ENCODE results near the gene SYT5. TPM values are rescaled to one million over a fixed set of nuclear protein-coding genes. Genes with fewer than 3 reads are reported as not detected.

Gene SYT5
- total and polyA plus RNA-seq, 2 of the 13 experiments (the other 11 are each of a cell fraction or from before 2014, with no cell fraction given) = not detected

DNA sequence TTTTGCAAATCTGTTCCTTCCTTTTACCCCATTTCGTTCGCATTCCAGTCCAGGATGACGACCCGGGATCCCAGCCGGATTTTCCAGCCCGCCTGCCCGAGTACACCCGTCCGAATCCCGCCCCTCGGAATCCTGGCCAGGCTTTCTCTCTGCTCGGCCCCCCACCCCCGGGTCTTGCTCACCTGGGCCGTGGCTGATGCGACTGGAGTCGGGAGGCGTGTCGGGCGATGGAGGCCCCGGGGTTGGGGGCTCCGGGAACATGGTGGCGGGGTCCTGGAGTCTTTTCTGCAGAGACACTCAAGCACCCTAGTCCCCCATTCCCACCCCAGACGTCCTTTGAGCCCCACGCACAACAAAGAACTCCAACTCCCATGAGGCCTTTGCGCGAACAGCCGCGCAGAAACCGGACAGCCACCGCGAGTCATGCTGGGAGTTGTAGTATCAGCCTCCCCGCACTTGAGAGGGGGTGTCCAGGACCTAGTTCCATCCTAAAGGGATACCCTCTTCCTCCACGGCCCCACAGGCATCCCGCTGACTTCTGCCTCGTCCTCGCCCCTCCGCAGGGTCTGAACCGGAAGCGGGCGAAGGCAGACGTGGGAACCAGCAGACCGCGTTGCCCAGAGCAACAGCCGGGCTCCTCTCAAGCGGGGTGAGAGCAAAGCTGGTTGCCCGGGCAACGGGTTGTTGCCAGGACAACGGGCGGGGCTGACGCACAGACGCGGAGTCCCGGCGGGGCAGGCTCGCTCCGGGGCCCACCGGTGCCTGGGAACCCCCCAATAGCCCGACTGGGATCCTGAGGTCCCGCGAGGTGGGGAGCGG is 1.1 kb downstream of the SYT5 start (continued):
- TF ChIP-seq FOXP1 (IDR thresholded peaks at IDR 0.05) = no peak
- TF ChIP-seq FOXP1 (CRISPR knock-in tag; IDR thresholded peaks at IDR 0.05) = no peak
- TF ChIP-seq ZNF777 (CRISPR knock-in tag; IDR thresholded peaks at IDR 0.05) = no peak
- TF ChIP-seq, protein P1, sequence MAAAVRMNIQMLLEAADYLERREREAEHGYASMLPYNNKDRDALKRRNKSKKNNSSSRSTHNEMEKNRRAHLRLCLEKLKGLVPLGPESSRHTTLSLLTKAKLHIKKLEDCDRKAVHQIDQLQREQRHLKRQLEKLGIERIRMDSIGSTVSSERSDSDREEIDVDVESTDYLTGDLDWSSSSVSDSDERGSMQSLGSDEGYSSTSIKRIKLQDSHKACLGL (CRISPR knock-in tag; IDR thresholded peaks at IDR 0.05) = 0 out of 2 replicates have a peak, but pooled peaks have one; percentile 16
- 0 out of 2 replicates have a peak, but pooled peaks have one; percentile 7 for TF ChIP-seq ZBTB42 (CRISPR knock-in tag; IDR thresholded peaks at IDR 0.05)
- 0 out of 2 replicates have a peak, but pooled peaks have one; percentile 47 for TF ChIP-seq SRY (CRISPR knock-in tag; IDR thresholded peaks at IDR 0.05)
- TF ChIP-seq, protein P2, sequence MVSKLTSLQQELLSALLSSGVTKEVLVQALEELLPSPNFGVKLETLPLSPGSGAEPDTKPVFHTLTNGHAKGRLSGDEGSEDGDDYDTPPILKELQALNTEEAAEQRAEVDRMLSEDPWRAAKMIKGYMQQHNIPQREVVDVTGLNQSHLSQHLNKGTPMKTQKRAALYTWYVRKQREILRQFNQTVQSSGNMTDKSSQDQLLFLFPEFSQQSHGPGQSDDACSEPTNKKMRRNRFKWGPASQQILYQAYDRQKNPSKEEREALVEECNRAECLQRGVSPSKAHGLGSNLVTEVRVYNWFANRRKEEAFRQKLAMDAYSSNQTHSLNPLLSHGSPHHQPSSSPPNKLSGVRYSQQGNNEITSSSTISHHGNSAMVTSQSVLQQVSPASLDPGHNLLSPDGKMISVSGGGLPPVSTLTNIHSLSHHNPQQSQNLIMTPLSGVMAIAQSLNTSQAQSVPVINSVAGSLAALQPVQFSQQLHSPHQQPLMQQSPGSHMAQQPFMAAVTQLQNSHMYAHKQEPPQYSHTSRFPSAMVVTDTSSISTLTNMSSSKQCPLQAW (CRISPR knock-in tag; IDR thresholded peaks at IDR 0.05) = 0 out of 2 replicates have a peak, but pooled peaks have one; percentile 29
- TF ChIP-seq RBM39 (IDR thresholded peaks at IDR 0.05; ENCODE audit: low read depth, low read length, poor library complexity, severe bottlenecking) = peak; percentile 43
- peak; percentile 99 for TF ChIP-seq ZNF143 (CRISPR knock-in tag; IDR thresholded peaks at IDR 0.05)
- TF ChIP-seq NRL (CRISPR knock-in tag; IDR thresholded peaks at IDR 0.05; ENCODE audit: borderline replicate concordance) = peak; percentile 35; the same call in 1 of the 2 replicates
- TF ChIP-seq ZNF768 (CRISPR knock-in tag; IDR thresholded peaks at IDR 0.05) = 0 out of 2 replicates have a peak, but pooled peaks have one; percentile 19
- no peak for TF ChIP-seq ZNF205 (CRISPR knock-in tag; IDR thresholded peaks at IDR 0.05)
- peak; percentile 29; the same call in 1 of the 2 replicates for TF ChIP-seq SAP130 (CRISPR knock-in tag; IDR thresholded peaks at IDR 0.05; ENCODE audit: low read depth)
- peak; percentile 94 for TF ChIP-seq U2AF2 (IDR thresholded peaks at IDR 0.05; ENCODE audit: low read depth, low read length)
- TF ChIP-seq RBM22 (optimal IDR thresholded peaks at IDR 0.05; ENCODE audit: low read length) = peak; percentile 100
- TF ChIP-seq ZNF160 (CRISPR knock-in tag; IDR thresholded peaks at IDR 0.05) = no peak
